Keratinocyte (primary cell): ENCODE results near the gene NTN1. TPM values are rescaled to one million over a fixed set of nuclear protein-coding genes. Genes with fewer than 3 reads are reported as not detected.

Experiments used
- DNase-seq: peaks from one replicate; pipeline ENCODE4 v3.0.0-alpha.2; 2011; ENCODE audit warnings: low read depth, missing footprints, low spot score
- FAIRE-seq: peaks from 2 replicates; lab custom pipeline; 2011; peaks lifted over from hg19 to GRCh38; lab: Jason Lieb, UNC
- H2AFZ ChIP-seq: 2 replicates; pipeline ENCODE4 v1.6.0; 2012; ENCODE audit warnings: low read length, control low read depth, inconsistent platforms; ENCODE audit not compliant: control insufficient read depth
- H3K27ac ChIP-seq: 2 replicates; pipeline ENCODE4 v1.5.1; 2011; ENCODE audit warnings: low read length; ENCODE audit not compliant: control insufficient read depth, insufficient read depth
- H3K27me3 ChIP-seq: 3 replicates; pipeline ENCODE4 v1.6.0; 2011; ENCODE audit warnings: low read length; ENCODE audit not compliant: control insufficient read depth, insufficient read depth; ENCODE audit errors: extremely low read depth
- H3K36me3 ChIP-seq, 2 experiments: 2 replicates in 1 of 2; 3 replicates in 1 of 2; pipeline ENCODE4 v1.5.1; 2011; ENCODE audit warnings: low read length in 2 of 2, mild to moderate bottlenecking in 1 of 2; ENCODE audit not compliant: control insufficient read depth in 2 of 2, insufficient read depth in 2 of 2; ENCODE audit errors: extremely low read depth in 1 of 2
- H3K4me1 ChIP-seq: 3 replicates; pipeline ENCODE4 v1.5.1; 2011; ENCODE audit warnings: low read length; ENCODE audit not compliant: control insufficient read depth, insufficient read depth; ENCODE audit errors: extremely low read depth
- H3K4me2 ChIP-seq: 3 replicates; pipeline ENCODE4 v1.6.0; 2011; ENCODE audit warnings: low read depth, low read length; ENCODE audit not compliant: control insufficient read depth, insufficient read depth; ENCODE audit errors: extremely low read depth
- H3K4me3 ChIP-seq, 3 experiments: fragments of 200-600 bp in 1 of 3; sonication (generic) in 1 of 3; 2 replicates in 2 of 3; 3 replicates in 1 of 3; pipeline ENCODE4 v1.5.1; 2011 to 2016; ENCODE audit warnings: low read length in 3 of 3, mild to moderate bottlenecking in 3 of 3, control low read depth in 2 of 3, inconsistent platforms in 1 of 3, low read depth in 1 of 3, mixed read lengths in 1 of 3, mixed run types in 1 of 3, moderate library complexity in 1 of 3; ENCODE audit not compliant: control insufficient read depth in 2 of 3, insufficient read depth in 2 of 3; ENCODE audit errors: extremely low read depth in 1 of 3
- H3K79me2 ChIP-seq: 2 replicates; pipeline ENCODE4 v1.6.0; 2012; ENCODE audit warnings: low read length; ENCODE audit not compliant: control insufficient read depth, insufficient read depth
- H3K9ac ChIP-seq: 3 replicates; pipeline ENCODE4 v1.6.0; 2011; ENCODE audit warnings: low read length; ENCODE audit not compliant: control insufficient read depth, insufficient read depth; ENCODE audit errors: extremely low read depth
- H3K9me1 ChIP-seq: 3 replicates; pipeline ENCODE4 v1.6.0; 2011; ENCODE audit warnings: low read length; ENCODE audit not compliant: control insufficient read depth, insufficient read depth; ENCODE audit errors: extremely low read depth
- H3K9me3 ChIP-seq: 2 replicates; pipeline ENCODE4 v1.5.1; 2012; ENCODE audit warnings: low read depth, low read length; ENCODE audit not compliant: control insufficient read depth
- H4K20me1 ChIP-seq: 3 replicates; pipeline ENCODE4 v1.6.0; 2011; ENCODE audit warnings: low read length; ENCODE audit not compliant: control insufficient read depth, insufficient read depth; ENCODE audit errors: extremely low read depth
- CTCF ChIP-seq, 3 experiments: IDR thresholded peaks in 1 of 3; conservative IDR thresholded peaks in 1 of 3; optimal IDR thresholded peaks in 1 of 3; 2 replicates in 2 of 3; 3 replicates in 1 of 3; pipeline versions ENCODE3 to v1.5.1; 2011; ENCODE audit warnings: low read length in 3 of 3, mild to moderate bottlenecking in 3 of 3, moderate library complexity in 2 of 3, control low read depth in 1 of 3, inconsistent platforms in 1 of 3; ENCODE audit not compliant: insufficient read depth in 2 of 3; ENCODE audit errors: extremely low read depth in 1 of 3
- EZH2 ChIP-seq: IDR thresholded peaks from one replicate; pipeline ENCODE4 v1.6.1; 2012; ENCODE audit warnings: inconsistent platforms, mild to moderate bottlenecking, low read length, moderate library complexity
- dilution Hi-C: fragments of 300-500 bp; cut with MboI; formaldehyde crosslinking; loops from one replicate; pipeline ENCODE4 v1.7.0; 2020; ENCODE audit warnings: low sequenced_read_pairs; ENCODE audit not compliant: extremely low pct_ligation_motif_present
- polyA plus RNA-seq, 5 experiments: library from polyadenylated mRNA; depleted of rRNA in 3 of 5; stranded (reverse) in 3 of 5; stranded (forward) in 1 of 5; unstranded in 1 of 5; fragments of >200 nt; gene quantifications; 1 replicate in 1 of 5; 2 replicates in 3 of 5; 3 replicates in 1 of 5; pipeline versions ENCODE4 v1.2.1 to v1.2.3, GENCODE V29; 2011 to 2012; ENCODE audit warnings: missing spikeins in 2 of 5, low read depth in 1 of 5, low replicate concordance in 1 of 5

NTN1 gene
- polyA plus RNA-seq, 1 donor (not counting 4 experiments of a cell fraction or from before 2014, with no cell fraction given), result 0.10 TPM

DNA sequence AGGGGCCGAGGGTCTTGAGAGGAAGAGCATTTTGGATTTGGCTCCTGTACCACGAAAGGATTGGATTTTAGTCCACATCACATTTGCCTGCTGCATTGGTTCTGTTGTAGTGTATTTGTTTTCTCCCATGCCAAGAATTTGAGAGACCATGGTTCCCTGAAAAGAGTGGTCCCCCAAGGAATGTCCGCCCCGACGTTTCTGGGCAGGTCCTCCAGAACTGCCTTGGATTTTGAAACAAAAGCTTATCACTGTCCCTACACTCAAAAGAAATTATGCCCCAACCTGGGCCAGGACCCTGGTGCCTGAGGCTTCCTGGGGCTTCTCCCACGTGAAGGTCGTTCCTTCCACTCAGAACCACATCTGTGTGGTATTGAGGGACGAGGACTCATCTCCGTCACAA, 10.8 kb downstream of the NTN1 start:
- no peaks in the 10 kb centered on the region for H3K4me1 ChIP-seq
- H3K9ac ChIP-seq, result no peak overlapping the region
- no peaks in the 10 kb centered on the region for H3K79me2 ChIP-seq
- no peaks in the 10 kb centered on the region for H4K20me1 ChIP-seq
- no peak overlapping the region for H2AFZ ChIP-seq
- H3K9me1 ChIP-seq, result no peaks in the 10 kb centered on the region
- dilution Hi-C loops, result no loop called here
- H3K9me3 ChIP-seq, result no peaks in the 10 kb centered on the region
- no peaks in the 10 kb centered on the region for H3K36me3 ChIP-seq
- DNase-seq (no peak), FAIRE-seq (no peak)
- H3K4me3 ChIP-seq, result no peak overlapping the region
- H3K27ac ChIP-seq, result no peak overlapping the region
- H3K4me2 ChIP-seq, result no peak overlapping the region
- no peaks in the 10 kb centered on the region for H3K27me3 ChIP-seq
- TF ChIP-seq EZH2, result no peak
- no peak for TF ChIP-seq CTCF (optimal IDR thresholded peaks at IDR 0.05 in 1 of 3, IDR thresholded peaks at IDR 0.05 in 1 of 3, conservative IDR thresholded peaks at IDR 0.05 in 1 of 3; ENCODE audit: extremely low read depth in 1 of 3, insufficient read depth in 2 of 3, low read length in 3 of 3)

GRCh38 chr17:9032583-9032982, 11.3 kb downstream of the NTN1 start:
- Histone ChIP-seq H3K4me3 (no peak overlapping the region), H2AFZ (no peak overlapping the region), H3K36me3 (no peaks in the 10 kb centered on the region), H3K9me1 (no peaks in the 10 kb centered on the region), H3K4me2 (no peak overlapping the region), H3K4me1 (no peaks in the 10 kb centered on the region), H3K9ac (no peak overlapping the region), H3K9me3 (no peaks in the 10 kb centered on the region), H3K27ac (no peak overlapping the region), H3K27me3 (no peaks in the 10 kb centered on the region), H4K20me1 (no peaks in the 10 kb centered on the region), H3K79me2 (no peaks in the 10 kb centered on the region)
- dilution Hi-C loops, result no loop called here
- DNase-seq (no peak), FAIRE-seq (no peak)
- no peak for TF ChIP-seq EZH2
- TF ChIP-seq CTCF (optimal IDR thresholded peaks at IDR 0.05 in 1 of 3, IDR thresholded peaks at IDR 0.05 in 1 of 3, conservative IDR thresholded peaks at IDR 0.05 in 1 of 3; ENCODE audit: extremely low read depth in 1 of 3, insufficient read depth in 2 of 3, low read length in 3 of 3), result no peak
